ENCODE results near the gene SUPT6H.

DNA sequence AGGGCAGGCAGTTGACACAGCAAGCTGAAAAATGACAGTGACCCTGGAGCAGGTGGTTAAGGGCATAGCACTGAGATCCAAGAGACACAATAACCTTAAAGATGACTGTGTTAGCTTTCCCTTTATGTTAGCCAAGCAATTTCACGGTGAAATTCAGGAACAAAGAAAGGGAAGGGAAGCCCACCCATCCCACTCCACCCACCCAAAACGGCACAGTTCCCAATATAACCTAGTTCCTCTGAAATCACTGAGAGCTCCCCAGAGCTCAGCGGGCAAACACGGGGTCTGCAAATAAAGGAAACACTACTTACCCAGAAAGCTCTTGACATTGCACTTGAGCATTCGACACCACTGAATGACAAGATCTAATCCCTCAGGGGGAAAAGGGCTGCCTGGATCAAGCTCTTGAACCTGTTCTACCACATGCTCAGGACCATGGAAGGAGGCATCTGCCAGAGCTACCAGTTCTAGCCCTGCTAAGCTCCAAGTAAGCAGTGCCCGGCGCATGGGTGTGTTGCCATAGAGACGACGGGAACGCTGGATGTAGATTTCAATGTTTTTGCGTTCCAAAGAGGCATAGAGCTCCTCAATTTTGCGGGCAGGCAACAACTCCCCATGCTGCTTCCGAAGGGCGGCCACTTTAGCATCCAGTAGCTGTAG, 27.7 kb upstream of the SUPT6H start:
- TF ChIP-seq, protein P1, sequence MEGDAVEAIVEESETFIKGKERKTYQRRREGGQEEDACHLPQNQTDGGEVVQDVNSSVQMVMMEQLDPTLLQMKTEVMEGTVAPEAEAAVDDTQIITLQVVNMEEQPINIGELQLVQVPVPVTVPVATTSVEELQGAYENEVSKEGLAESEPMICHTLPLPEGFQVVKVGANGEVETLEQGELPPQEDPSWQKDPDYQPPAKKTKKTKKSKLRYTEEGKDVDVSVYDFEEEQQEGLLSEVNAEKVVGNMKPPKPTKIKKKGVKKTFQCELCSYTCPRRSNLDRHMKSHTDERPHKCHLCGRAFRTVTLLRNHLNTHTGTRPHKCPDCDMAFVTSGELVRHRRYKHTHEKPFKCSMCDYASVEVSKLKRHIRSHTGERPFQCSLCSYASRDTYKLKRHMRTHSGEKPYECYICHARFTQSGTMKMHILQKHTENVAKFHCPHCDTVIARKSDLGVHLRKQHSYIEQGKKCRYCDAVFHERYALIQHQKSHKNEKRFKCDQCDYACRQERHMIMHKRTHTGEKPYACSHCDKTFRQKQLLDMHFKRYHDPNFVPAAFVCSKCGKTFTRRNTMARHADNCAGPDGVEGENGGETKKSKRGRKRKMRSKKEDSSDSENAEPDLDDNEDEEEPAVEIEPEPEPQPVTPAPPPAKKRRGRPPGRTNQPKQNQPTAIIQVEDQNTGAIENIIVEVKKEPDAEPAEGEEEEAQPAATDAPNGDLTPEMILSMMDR (IDR thresholded peaks at IDR 0.05): no peak
- no peak for TF ChIP-seq ZNF121 (CRISPR knock-in tag; IDR thresholded peaks at IDR 0.05)
- TF ChIP-seq, protein P2, sequence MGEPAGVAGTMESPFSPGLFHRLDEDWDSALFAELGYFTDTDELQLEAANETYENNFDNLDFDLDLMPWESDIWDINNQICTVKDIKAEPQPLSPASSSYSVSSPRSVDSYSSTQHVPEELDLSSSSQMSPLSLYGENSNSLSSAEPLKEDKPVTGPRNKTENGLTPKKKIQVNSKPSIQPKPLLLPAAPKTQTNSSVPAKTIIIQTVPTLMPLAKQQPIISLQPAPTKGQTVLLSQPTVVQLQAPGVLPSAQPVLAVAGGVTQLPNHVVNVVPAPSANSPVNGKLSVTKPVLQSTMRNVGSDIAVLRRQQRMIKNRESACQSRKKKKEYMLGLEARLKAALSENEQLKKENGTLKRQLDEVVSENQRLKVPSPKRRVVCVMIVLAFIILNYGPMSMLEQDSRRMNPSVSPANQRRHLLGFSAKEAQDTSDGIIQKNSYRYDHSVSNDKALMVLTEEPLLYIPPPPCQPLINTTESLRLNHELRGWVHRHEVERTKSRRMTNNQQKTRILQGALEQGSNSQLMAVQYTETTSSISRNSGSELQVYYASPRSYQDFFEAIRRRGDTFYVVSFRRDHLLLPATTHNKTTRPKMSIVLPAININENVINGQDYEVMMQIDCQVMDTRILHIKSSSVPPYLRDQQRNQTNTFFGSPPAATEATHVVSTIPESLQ (CRISPR knock-in tag; IDR thresholded peaks at IDR 0.05): no peak
- TF ChIP-seq, protein P3, sequence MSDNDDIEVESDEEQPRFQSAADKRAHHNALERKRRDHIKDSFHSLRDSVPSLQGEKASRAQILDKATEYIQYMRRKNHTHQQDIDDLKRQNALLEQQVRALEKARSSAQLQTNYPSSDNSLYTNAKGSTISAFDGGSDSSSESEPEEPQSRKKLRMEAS (CRISPR knock-in tag; IDR thresholded peaks at IDR 0.05): no peak
- TF ChIP-seq TEAD4 (CRISPR knock-in tag; IDR thresholded peaks at IDR 0.05): no peak
- no peak for TF ChIP-seq ZBTB21 (CRISPR knock-in tag; IDR thresholded peaks at IDR 0.05; ENCODE audit: borderline replicate concordance)
- TF ChIP-seq FOXJ3 (CRISPR knock-in tag; IDR thresholded peaks at IDR 0.05; ENCODE audit: borderline replicate concordance): no peak
- TF ChIP-seq, protein P4, sequence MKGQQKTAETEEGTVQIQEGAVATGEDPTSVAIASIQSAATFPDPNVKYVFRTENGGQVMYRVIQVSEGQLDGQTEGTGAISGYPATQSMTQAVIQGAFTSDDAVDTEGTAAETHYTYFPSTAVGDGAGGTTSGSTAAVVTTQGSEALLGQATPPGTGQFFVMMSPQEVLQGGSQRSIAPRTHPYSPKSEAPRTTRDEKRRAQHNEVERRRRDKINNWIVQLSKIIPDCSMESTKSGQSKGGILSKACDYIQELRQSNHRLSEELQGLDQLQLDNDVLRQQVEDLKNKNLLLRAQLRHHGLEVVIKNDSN (CRISPR knock-in tag; IDR thresholded peaks at IDR 0.05): no peak
- no peak for TF ChIP-seq CREM (CRISPR knock-in tag; IDR thresholded peaks at IDR 0.05)
- no peak for TF ChIP-seq NFE2L1 (CRISPR knock-in tag; IDR thresholded peaks at IDR 0.05)
- TF ChIP-seq, protein P5, sequence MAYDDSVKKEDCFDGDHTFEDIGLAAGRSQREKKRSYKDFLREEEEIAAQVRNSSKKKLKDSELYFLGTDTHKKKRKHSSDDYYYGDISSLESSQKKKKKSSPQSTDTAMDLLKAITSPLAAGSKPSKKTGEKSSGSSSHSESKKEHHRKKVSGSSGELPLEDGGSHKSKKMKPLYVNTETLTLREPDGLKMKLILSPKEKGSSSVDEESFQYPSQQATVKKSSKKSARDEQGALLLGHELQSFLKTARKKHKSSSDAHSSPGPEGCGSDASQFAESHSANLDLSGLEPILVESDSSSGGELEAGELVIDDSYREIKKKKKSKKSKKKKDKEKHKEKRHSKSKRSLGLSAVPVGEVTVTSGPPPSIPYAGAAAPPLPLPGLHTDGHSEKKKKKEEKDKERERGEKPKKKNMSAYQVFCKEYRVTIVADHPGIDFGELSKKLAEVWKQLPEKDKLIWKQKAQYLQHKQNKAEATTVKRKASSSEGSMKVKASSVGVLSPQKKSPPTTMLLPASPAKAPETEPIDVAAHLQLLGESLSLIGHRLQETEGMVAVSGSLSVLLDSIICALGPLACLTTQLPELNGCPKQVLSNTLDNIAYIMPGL (CRISPR knock-in tag; IDR thresholded peaks at IDR 0.05): no peak
